ENCODE results near the gene DMRTB1. TPM values are rescaled to one million over a fixed set of nuclear protein-coding genes. Genes with fewer than 3 reads are reported as not detected.
A peak's percentile ranks its signal among the peaks of the same experiment; 100 is the strongest.

DMRTB1 gene
- total RNA-seq, 2 donors from 2014 or later: not detected

DNA sequence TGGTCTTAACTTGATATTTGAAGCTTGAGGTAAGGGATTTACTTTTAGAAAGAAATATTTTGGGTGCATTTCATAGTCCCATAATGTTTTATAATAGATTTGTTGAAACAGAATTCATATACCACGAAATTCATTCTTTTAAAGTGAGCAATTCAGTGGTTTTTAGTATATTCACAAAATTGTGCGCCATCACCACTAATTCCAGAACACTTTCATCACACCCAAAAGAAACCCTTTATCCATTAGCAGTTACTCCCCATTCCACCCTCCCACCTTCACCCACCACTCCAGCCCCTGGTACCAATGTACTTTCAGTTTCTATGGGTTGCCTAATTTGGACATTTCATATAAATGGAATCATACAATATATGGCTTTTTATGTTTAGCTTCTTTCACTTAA is 38.9 kb upstream of the DMRTB1 start:
- H3K27me3 Mint-ChIP-seq (ENCODE audit: insufficient read depth): no peaks in the 10 kb centered on the region
- Histone ChIP-seq H3K27me3 (ENCODE audit: control insufficient read depth, insufficient read depth, low read length, poor library complexity, severe bottlenecking) (no peaks in the 10 kb centered on the region), H3K4me3 (ENCODE audit: low read length) (no peak overlapping the region), H3K36me3 (ENCODE audit: control insufficient read depth, insufficient read depth, low read length) (peaks cover 53% of the 10 kb centered on the region), H3K9ac (ENCODE audit: extremely low read depth, low read length, poor library complexity, severe bottlenecking) (no peak overlapping the region), H3K9me3 (ENCODE audit: control insufficient read depth, low read length) (peaks cover 62% of the 10 kb centered on the region), H3K27ac (ENCODE audit: low read depth, low read length) (no peak overlapping the region), H3K4me1 (ENCODE audit: control insufficient read depth, insufficient read depth, low read length) (peaks cover 10% of the 10 kb centered on the region)
- no peak overlapping the region for H3K4me3 Mint-ChIP-seq
- peaks cover 29% of the 10 kb centered on the region for H3K36me3 Mint-ChIP-seq (ENCODE audit: low read depth)
- DNase-seq: no peak
- TF ChIP-seq, protein P1, sequence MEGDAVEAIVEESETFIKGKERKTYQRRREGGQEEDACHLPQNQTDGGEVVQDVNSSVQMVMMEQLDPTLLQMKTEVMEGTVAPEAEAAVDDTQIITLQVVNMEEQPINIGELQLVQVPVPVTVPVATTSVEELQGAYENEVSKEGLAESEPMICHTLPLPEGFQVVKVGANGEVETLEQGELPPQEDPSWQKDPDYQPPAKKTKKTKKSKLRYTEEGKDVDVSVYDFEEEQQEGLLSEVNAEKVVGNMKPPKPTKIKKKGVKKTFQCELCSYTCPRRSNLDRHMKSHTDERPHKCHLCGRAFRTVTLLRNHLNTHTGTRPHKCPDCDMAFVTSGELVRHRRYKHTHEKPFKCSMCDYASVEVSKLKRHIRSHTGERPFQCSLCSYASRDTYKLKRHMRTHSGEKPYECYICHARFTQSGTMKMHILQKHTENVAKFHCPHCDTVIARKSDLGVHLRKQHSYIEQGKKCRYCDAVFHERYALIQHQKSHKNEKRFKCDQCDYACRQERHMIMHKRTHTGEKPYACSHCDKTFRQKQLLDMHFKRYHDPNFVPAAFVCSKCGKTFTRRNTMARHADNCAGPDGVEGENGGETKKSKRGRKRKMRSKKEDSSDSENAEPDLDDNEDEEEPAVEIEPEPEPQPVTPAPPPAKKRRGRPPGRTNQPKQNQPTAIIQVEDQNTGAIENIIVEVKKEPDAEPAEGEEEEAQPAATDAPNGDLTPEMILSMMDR (conservative IDR thresholded peaks at IDR 0.05): no peak
- WGBS, 2 experiments (ENCODE audit: insufficient coverage in 1 of 2, insufficient read length in 1 of 2): 98 to 100% methylated on average over 1 to 2 of the region's 2 CpGs
- peaks cover 52% of the 10 kb centered on the region for H3K9me3 Mint-ChIP-seq
- H3K27ac Mint-ChIP-seq: no peak overlapping the region
- H3K4me1 Mint-ChIP-seq: peaks cover 32% of the 10 kb centered on the region

DNA sequence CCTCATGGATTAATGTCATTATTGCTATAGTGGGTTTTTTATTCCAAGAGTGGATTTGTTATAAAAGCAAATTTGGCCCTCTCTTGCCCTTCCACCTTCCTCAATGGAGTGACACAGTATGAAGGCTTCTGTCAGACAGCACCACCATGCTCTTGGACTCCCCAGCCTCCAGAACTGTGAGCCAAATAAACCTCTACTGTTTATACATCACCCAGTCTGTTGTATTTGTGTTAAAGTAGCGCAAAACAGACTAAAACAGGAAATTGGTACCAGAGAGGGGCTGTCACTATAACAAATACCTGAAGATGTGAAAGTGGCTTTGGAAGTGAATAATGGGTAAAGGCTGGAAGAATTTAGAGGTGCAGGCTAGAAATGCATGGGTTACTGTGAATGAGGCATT is 38.0 kb upstream of the DMRTB1 start:
- peak overlapping the region; percentile 48 for H3K4me3 ChIP-seq (ENCODE audit: low read length)
- no peaks in the 10 kb centered on the region for H3K27me3 ChIP-seq (ENCODE audit: control insufficient read depth, insufficient read depth, low read length, poor library complexity, severe bottlenecking)
- H3K4me3 Mint-ChIP-seq: no peak overlapping the region
- no peak overlapping the region for H3K9ac ChIP-seq (ENCODE audit: extremely low read depth, low read length, poor library complexity, severe bottlenecking)
- WGBS, 2 experiments (ENCODE audit: insufficient coverage in 1 of 2, insufficient read length in 1 of 2): 95 to 100% methylated on average over 1 of the region's 1 CpG
- peaks cover 52% of the 10 kb centered on the region for H3K9me3 Mint-ChIP-seq
- H3K4me1 Mint-ChIP-seq: peaks cover 37% of the 10 kb centered on the region
- H3K27ac ChIP-seq (ENCODE audit: low read depth, low read length): no peak overlapping the region
- peaks cover 44% of the 10 kb centered on the region for H3K36me3 ChIP-seq (ENCODE audit: control insufficient read depth, insufficient read depth, low read length)
- peaks cover 10% of the 10 kb centered on the region for H3K4me1 ChIP-seq (ENCODE audit: control insufficient read depth, insufficient read depth, low read length)
- no peaks in the 10 kb centered on the region for H3K27me3 Mint-ChIP-seq (ENCODE audit: insufficient read depth)
- TF ChIP-seq, protein P1 (conservative IDR thresholded peaks at IDR 0.05): no peak
- DNase-seq: peak; percentile 17
- peaks cover 31% of the 10 kb centered on the region for H3K36me3 Mint-ChIP-seq (ENCODE audit: low read depth)
- peaks cover 53% of the 10 kb centered on the region for H3K9me3 ChIP-seq (ENCODE audit: control insufficient read depth, low read length)
- no peak overlapping the region for H3K27ac Mint-ChIP-seq

DNA sequence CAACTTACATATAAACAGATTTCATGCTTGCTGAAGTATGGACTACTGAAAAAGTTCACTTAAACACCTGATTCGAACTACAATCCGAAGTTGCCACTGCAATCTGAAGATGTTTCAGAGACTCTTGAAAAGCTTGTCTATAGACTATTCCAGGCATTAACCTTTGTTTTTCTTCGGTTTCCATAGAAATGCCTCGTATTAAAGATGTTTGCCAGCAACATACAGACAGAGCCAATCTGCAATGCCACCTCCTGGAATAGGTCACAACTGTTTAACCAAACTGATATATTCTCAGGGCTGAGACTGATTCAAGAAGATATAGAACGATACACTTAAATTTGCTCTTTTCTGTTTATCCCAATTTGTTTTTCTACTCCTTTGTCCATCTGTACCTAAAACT is 28.9 kb upstream of the DMRTB1 start:
- Histone ChIP-seq H3K4me3 (ENCODE audit: low read length) (peak overlapping the region; percentile 8), H3K27ac (ENCODE audit: low read depth, low read length) (peak overlapping the region; percentile 4), H3K36me3 (ENCODE audit: control insufficient read depth, insufficient read depth, low read length) (no peaks in the 10 kb centered on the region), H3K9ac (ENCODE audit: extremely low read depth, low read length, poor library complexity, severe bottlenecking) (peak overlapping the region; percentile 69), H3K27me3 (ENCODE audit: control insufficient read depth, insufficient read depth, low read length, poor library complexity, severe bottlenecking) (no peaks in the 10 kb centered on the region), H3K9me3 (ENCODE audit: control insufficient read depth, low read length) (peaks cover 27% of the 10 kb centered on the region), H3K4me1 (ENCODE audit: control insufficient read depth, insufficient read depth, low read length) (peaks cover 16% of the 10 kb centered on the region)
- Mint-ChIP-seq H3K4me1 (peaks cover 66% of the 10 kb centered on the region), H3K36me3 (ENCODE audit: low read depth) (peaks cover 21% of the 10 kb centered on the region), H3K27ac (peak overlapping the region; percentile 94), H3K4me3 (no peak overlapping the region), H3K9me3 (peaks cover 30% of the 10 kb centered on the region), H3K27me3 (ENCODE audit: insufficient read depth) (no peaks in the 10 kb centered on the region)
- no peak for DNase-seq
- 42 to 47% methylated on average over 4 to 5 of the region's 5 CpGs for WGBS, 2 experiments (ENCODE audit: insufficient coverage in 1 of 2, insufficient read length in 1 of 2)
- TF ChIP-seq, protein P1 (conservative IDR thresholded peaks at IDR 0.05): no peak
